GM21528 (cell line): ENCODE data around the gene NANS.
"Not testable (repeated sequence)": the region's sequence is repeated elsewhere in the genome, so short reads cannot be mapped to it uniquely, and the experiment has no call there.

Experiments used
- ATAC-seq: cut with Tn5 transposase; IDR thresholded peaks from one replicate; pipeline ENCODE4 v1.9.1; 2021; ENCODE audit warnings: mild to moderate bottlenecking, moderate library complexity; ENCODE audit not compliant: unreplicated experiment, low FRiP score

The NANS gene

DNA sequence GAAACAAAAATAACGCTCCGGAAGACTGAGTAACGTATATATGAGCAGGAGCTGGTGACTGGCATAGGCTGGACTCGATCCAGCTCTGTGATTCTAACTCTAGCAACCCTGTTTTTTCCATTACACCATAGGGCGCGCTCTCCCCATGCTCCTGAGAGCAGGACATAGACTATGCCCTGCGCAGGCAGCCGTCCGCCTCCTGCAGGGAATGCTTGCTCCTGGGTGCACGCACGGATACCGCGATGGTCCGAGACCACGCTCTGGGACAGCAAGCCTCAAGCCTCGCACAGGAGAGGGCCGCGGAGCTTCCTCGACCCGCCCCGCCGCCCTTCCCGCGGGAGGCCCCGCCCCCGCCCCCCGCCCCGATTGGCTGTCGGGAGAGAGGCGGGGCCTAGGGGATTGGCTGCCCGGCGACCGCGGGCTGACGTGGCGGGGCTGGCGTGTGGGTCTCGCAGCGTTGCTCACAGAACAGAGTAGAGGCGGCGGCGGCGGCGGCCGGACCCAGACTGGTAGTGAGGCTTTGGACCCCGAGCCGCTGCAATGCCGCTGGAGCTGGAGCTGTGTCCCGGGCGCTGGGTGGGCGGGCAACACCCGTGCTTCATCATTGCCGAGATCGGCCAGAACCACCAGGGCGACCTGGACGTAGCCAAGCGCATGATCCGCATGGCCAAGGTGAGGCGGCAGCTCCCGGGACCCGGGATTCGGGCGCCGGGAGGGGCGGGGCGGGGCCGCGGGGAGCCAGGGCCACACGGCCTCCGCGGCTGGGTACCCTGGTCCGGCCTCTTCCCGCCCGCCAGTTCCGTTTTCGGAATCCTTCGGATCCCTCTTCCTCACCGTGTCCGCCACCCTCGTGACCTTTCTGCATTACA is at the start of gene NANS:
Gene NANS, plus strand, starts transcription at position 464 of the 869 bp plus-strand sequence. Its CDS starts 77 bp downstream, at position 541.
- peak; percentile 94 for ATAC-seq

- no peak for ATAC-seq
Measured at GRCh38 chr9:98007251-98007928, 49.1 kb upstream of the NANS start.

DNA sequence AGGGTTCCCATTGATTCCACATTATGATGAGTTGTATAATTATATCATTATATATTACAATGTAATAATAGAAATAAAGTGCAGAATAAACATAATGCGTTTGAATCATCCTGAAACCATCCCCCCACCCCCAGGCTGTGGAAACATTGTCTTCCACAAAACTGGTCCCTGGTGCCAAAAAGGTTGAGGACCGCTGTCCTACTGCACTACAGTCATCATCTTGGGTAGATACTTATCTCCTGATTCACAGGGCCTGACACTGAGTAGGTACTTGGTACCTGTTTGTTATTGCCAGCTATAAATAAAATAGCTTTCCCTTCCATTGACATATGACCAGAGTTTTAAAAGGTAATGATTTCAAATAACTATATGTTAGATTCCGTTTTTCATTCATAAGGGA is 47.8 kb upstream of the NANS start:
- no peak for ATAC-seq

- no peak for ATAC-seq
Measured at GRCh38 chr9:98009437-98009836, 47.1 kb upstream of the NANS start.

DNA sequence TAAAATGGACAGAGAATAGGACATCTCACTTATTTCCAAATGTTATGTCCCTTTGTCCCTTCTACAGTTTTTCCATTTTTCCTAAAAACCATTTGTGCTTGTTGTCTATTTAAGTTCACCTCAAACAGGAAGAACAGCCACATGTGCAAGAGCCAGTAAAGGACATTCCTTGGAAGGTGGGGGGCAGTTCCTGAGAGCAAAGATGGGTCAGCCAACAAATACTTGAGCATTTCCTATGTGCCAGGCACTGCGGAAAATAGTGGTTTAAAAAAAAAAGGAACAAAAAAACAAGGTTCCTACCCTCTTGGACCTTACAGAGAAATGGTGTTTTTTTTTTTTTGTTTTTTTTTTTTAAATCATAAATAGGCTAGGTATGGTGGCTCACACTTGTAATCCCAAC is 46.6 kb upstream of the NANS start:
- no peak for ATAC-seq

GRCh38 chr9:98010445-98010844 is 46.1 kb upstream of the NANS start:
- ATAC-seq, result peak; percentile 79

GRCh38 chr9:98011122-98011521 is 45.4 kb upstream of the NANS start:
- ATAC-seq, result no peak

- ATAC-seq, result no peak
Measured at GRCh38 chr9:98016137-98016680, 40.3 kb upstream of the NANS start.

- no peak for ATAC-seq
Measured at GRCh38 chr9:98017306-98017705, 39.2 kb upstream of the NANS start.

DNA sequence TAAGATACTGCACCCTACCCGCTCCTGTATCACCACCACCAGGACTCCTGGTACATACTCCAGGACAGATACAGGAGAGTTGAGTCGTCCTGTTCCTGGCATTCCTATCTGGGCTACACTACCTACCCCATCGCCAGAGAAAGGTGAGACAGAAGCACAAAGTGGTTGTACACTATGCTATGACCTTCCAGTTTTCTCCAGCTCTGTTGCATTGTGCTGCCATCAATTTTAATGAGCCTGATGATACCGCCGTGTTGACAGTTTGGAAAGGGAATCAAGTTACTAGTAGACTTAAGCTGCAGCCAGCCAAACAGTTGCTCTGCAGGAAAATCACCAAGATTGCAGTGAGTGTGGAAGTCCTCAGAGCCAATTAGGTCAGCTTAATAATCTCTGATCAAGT is 38.2 kb upstream of the NANS start:
- no peak for ATAC-seq

- ATAC-seq, result no peak
Measured at GRCh38 chr9:98019098-98019497, 37.4 kb upstream of the NANS start.

GRCh38 chr9:98019869-98020268 is 36.7 kb upstream of the NANS start:
- ATAC-seq, result not testable (repeated sequence)

GRCh38 chr9:98020476-98021145 is 35.9 kb upstream of the NANS start:
- ATAC-seq, result no peak

GRCh38 chr9:98021306-98022040 is 35.1 kb upstream of the NANS start:
- ATAC-seq, result no peak

GRCh38 chr9:98022447-98022846 is 34.1 kb upstream of the NANS start:
- no peak for ATAC-seq

DNA sequence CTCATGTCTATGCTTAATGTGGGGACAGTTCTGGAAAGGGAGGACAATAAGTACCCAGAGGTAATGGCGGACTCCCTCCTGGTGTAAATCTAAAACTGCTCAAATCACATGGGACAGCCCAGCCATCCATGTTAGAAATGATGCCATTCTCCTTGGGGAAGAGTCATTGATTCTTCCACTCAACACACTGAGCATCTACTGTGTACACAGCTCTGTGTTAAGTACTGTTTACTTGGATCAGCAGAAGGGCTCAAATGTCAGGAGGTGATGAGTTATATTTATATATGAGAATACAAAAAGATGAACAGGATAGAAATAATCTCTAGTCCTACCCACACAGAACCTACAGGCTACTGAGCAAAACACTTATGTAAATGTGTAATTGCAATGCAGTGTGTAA is 31.8 kb upstream of the NANS start:
- ATAC-seq, result no peak

GRCh38 chr9:98031169-98031568 is 25.4 kb upstream of the NANS start:
- ATAC-seq, result no peak

DNA sequence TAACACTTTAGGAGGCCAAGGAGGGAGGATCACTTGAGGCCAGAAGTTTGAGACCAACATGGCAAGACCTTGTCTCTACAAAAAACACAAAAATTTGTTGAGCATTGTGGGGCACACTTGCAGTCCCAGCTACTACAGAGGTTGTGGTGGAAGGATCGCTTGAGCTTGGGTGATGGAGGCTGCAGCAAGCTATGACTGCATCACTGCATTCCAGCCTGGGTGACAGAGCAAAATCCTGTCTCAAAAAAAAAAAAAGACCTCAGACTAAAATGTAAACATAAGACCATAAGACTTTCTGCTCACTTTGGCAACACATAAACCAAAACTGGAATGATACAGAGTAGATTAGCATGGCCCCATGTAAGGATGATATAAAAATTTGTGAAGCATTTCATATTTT is 24.6 kb upstream of the NANS start:
- no peak for ATAC-seq

DNA sequence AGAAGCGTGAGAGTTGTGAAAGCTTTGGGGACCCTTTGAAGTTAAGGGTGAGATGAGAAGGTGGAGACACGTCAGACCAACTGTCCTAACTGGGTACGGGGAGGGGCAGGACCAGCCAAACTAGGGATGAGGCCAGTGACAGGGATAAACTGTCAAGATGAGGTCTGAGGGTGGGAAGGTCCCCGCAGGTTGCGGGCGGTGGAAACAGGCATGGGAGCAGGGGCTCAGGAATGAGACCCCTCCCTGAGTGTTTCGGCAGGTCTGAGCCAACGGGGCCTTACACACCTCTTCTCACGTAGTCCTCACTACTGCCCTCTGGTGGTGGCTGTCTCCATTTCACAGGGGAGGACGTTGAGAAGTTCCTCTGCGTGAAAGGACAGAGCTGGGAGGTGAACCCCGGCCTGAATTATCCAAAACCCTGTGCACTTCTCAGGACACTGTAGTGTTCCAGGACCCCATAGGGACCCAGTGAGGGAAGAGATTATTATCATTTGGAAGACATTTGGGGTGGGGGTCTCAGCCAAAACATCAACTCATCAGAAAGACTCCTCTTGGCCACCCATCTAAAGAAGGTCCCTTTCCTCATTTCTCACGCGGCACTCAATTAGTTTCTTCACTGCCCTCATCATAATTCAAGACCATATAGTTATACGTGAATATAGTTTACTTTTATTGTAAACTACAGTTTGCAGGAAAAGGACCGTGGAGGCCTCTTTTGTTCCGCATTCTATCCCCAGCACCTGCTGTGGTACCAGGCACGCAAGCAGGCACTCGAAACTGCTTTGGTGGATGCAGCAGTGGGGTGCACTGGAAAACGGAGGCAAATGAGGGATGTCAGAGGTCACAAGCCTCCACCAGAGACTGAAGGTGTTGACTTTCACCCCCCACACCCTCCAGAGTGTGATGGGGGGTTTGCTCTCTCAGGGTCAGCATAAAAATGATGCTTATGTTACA is 21.7 kb upstream of the NANS start:
- ATAC-seq, result peak; percentile 67
